IMR-90 (cell line): ENCODE data around the gene DUSP23. TPM values are rescaled to one million over a fixed set of nuclear protein-coding genes. Genes with fewer than 3 reads are reported as not detected.

ENCODE experiments used
- ATAC-seq: fragments of 200-7000 bp; cut with Tn5 transposase; 2 replicates; pipeline ENCODE4 v1.9.1; 2020; ENCODE audit warnings: low read depth, mild to moderate bottlenecking, moderate library complexity
- BruUV-seq: library from RNA; stranded (reverse); fragments of 400-500 nt; replicated peaks from 2 replicates; lab custom pipeline; 2021; lab: Mats Ljungman, UMichigan
- CTCF ChIA-PET: fragments of 300-600 bp; formaldehyde crosslinking; extraction: SDS; loops from one replicate; lab custom pipeline; 2021; ENCODE audit warnings: antibody characterized with exemption; lab: Yijun Ruan, JAX
- POLR2A ChIA-PET: fragments of 300-600 bp; sonication (Branson Sonifier 250); formaldehyde crosslinking; loops from one replicate; lab custom pipeline; 2022; ENCODE audit warnings: antibody characterized with exemption; ENCODE audit not compliant: unreplicated experiment; lab: Charles Lee
- DNase-seq: peaks from one replicate; pipeline ENCODE4 v3.0.0; 2013
- H2AFZ ChIP-seq: replicated peaks from 2 replicates; pipeline ENCODE3; 2013; ENCODE audit warnings: low read length, mild to moderate bottlenecking; ENCODE audit not compliant: poor library complexity
- H2AK5ac ChIP-seq: 2 replicates; pipeline ENCODE4 v1.6.1; 2013; ENCODE audit warnings: low read depth, low read length, inconsistent platforms
- H2AK9ac ChIP-seq: replicated peaks from 2 replicates; pipeline ENCODE3; 2013; ENCODE audit warnings: mild to moderate bottlenecking, low read depth, low read length, moderate library complexity; ENCODE audit not compliant: poor library complexity
- H2BK120ac ChIP-seq: 2 replicates; pipeline ENCODE4 v1.6.1; 2013; ENCODE audit warnings: low read depth, low read length, inconsistent platforms
- H2BK15ac ChIP-seq: 3 replicates; pipeline ENCODE4 v1.6.1; 2013; ENCODE audit warnings: low read depth, low read length, inconsistent platforms
- H2BK20ac ChIP-seq: 2 replicates; pipeline ENCODE4 v1.6.1; 2013; ENCODE audit warnings: low read depth, mild to moderate bottlenecking, inconsistent platforms, low read length, moderate library complexity
- H2BK5ac ChIP-seq: 2 replicates; pipeline ENCODE4 v1.6.1; 2013; ENCODE audit warnings: mild to moderate bottlenecking, low read depth, low read length, inconsistent platforms; ENCODE audit not compliant: poor library complexity, severe bottlenecking
- H3K14ac ChIP-seq: replicated peaks from 2 replicates; pipeline ENCODE4 v1.6.1; 2013; ENCODE audit warnings: low read depth, low read length, inconsistent platforms
- H3K18ac ChIP-seq: 2 replicates; pipeline ENCODE4 v1.6.1; 2013; ENCODE audit warnings: low read depth, low read length, control low read depth
- H3K23ac ChIP-seq: 2 replicates; pipeline ENCODE4 v1.6.1; 2013; ENCODE audit warnings: low read depth, low read length, inconsistent platforms
- H3K27ac ChIP-seq: 2 replicates; pipeline ENCODE4 v1.5.1; 2013; ENCODE audit warnings: mild to moderate bottlenecking, control low read depth, low read length; ENCODE audit not compliant: insufficient read depth
- H3K27me3 ChIP-seq: 2 replicates; pipeline ENCODE4 v1.6.1; 2013; ENCODE audit warnings: low read length; ENCODE audit not compliant: control insufficient read depth, insufficient read depth
- H3K36me3 ChIP-seq: 2 replicates; pipeline ENCODE4 v1.6.1; 2013; ENCODE audit warnings: low read length, mixed read lengths; ENCODE audit not compliant: control insufficient read depth, insufficient read depth
- H3K4ac ChIP-seq: 2 replicates; pipeline ENCODE4 v1.6.1; 2013; ENCODE audit warnings: low read depth, low read length, inconsistent platforms
- H3K4me1 ChIP-seq: 2 replicates; pipeline ENCODE4 v1.6.1; 2013; ENCODE audit warnings: low read length, mixed read lengths; ENCODE audit not compliant: control insufficient read depth, insufficient read depth
- H3K4me2 ChIP-seq: 2 replicates; pipeline ENCODE4 v1.6.1; 2013; ENCODE audit warnings: low read depth, mild to moderate bottlenecking, control low read depth, low read length, moderate library complexity
- H3K4me3 ChIP-seq: 2 replicates; pipeline ENCODE4 v1.5.1; 2013; ENCODE audit warnings: low read depth, mild to moderate bottlenecking, control low read depth, low read length, moderate library complexity; ENCODE audit not compliant: insufficient read depth
- H3K56ac ChIP-seq: 2 replicates; pipeline ENCODE4 v1.6.1; 2013; ENCODE audit warnings: low read length, inconsistent platforms; ENCODE audit not compliant: insufficient read depth; ENCODE audit errors: extremely low read depth
- H3K79me1 ChIP-seq, 2 experiments: 2 replicates each; pipeline ENCODE4 v1.6.1; 2013; ENCODE audit warnings: low read length in 2 of 2, inconsistent platforms in 1 of 2, low read depth in 1 of 2
- H3K9ac ChIP-seq: 2 replicates; pipeline ENCODE4 v1.6.1; 2013; ENCODE audit warnings: low read depth, low read length, control low read depth
- H3K9me1 ChIP-seq: 2 replicates; pipeline ENCODE4 v1.6.1; 2013; ENCODE audit warnings: low read length, inconsistent platforms; ENCODE audit not compliant: insufficient read depth
- H3K9me3 ChIP-seq: 2 replicates; pipeline ENCODE4 v1.6.1; 2013; ENCODE audit warnings: low read length; ENCODE audit not compliant: control insufficient read depth, insufficient read depth
- H4K20me1 ChIP-seq: 2 replicates; pipeline ENCODE4 v1.6.1; 2013; ENCODE audit warnings: low read length, inconsistent platforms; ENCODE audit not compliant: insufficient read depth
- H4K5ac ChIP-seq: 2 replicates; pipeline ENCODE4 v1.6.1; 2013; ENCODE audit warnings: mild to moderate bottlenecking, low read depth, low read length, control low read depth
- H4K8ac ChIP-seq, 2 experiments: 2 replicates each; pipeline ENCODE4 v1.6.1; 2013; ENCODE audit warnings: low read depth in 2 of 2, low read length in 2 of 2, control low read depth in 1 of 2, inconsistent platforms in 1 of 2
- H4K91ac ChIP-seq: 2 replicates; pipeline ENCODE4 v1.6.1; 2013; ENCODE audit warnings: low read depth, low read length, inconsistent platforms; ENCODE audit not compliant: insufficient read depth
- BHLHE40 ChIP-seq: fragments of 150-350 bp; IDR thresholded peaks from 2 replicates; pipeline ENCODE4 v1.6.1; 2016; ENCODE audit warnings: mild to moderate bottlenecking, low read depth, low read length
- CEBPB ChIP-seq: IDR thresholded peaks from 2 replicates; pipeline ENCODE4 v1.6.1; 2012; ENCODE audit warnings: low read depth, low read length, improper control_type of control experiment
- CHD1 ChIP-seq: IDR thresholded peaks from 2 replicates; pipeline ENCODE4 v1.6.1; 2012; ENCODE audit warnings: low read depth, low read length, improper control_type of control experiment
- CTCF ChIP-seq: conservative IDR thresholded peaks from 2 replicates; pipeline ENCODE4 v1.5.1; 2012; ENCODE audit warnings: mild to moderate bottlenecking, low read depth, low read length, improper control_type of control experiment
- FOS ChIP-seq: fragments of 150-350 bp; IDR thresholded peaks from 2 replicates; pipeline ENCODE4 v1.6.1; 2016; ENCODE audit warnings: low read depth, low read length
- MAFK ChIP-seq: IDR thresholded peaks from 2 replicates; pipeline ENCODE4 v1.6.1; 2012; ENCODE audit warnings: low read depth, low read length, improper control_type of control experiment
- MXI1 ChIP-seq: IDR thresholded peaks from 2 replicates; pipeline ENCODE4 v1.6.1; 2012; ENCODE audit warnings: low read depth, mild to moderate bottlenecking, low read length, moderate library complexity, borderline replicate concordance
- POLR2A ChIP-seq: IDR thresholded peaks from 2 replicates; pipeline ENCODE4 v1.6.1; 2012; ENCODE audit warnings: mild to moderate bottlenecking, low read depth, low read length
- RAD21 ChIP-seq: IDR thresholded peaks from 2 replicates; pipeline ENCODE4 v1.6.1; 2012; ENCODE audit warnings: low read length, improper control_type of control experiment
- RCOR1 ChIP-seq: IDR thresholded peaks from 2 replicates; pipeline ENCODE4 v1.6.1; 2012; ENCODE audit warnings: mild to moderate bottlenecking, low read length, improper control_type of control experiment; ENCODE audit not compliant: insufficient replicate concordance
- RFX5 ChIP-seq: IDR thresholded peaks from 2 replicates; pipeline ENCODE4 v1.8.0; 2012; ENCODE audit warnings: low read depth, mild to moderate bottlenecking, low read length, moderate library complexity
- SMC3 ChIP-seq: fragments of 150-350 bp; IDR thresholded peaks from 2 replicates; pipeline ENCODE4 v1.6.1; 2016; ENCODE audit warnings: low read depth, mild to moderate bottlenecking, antibody characterized with exemption, low read length, moderate library complexity
- USF2 ChIP-seq: fragments of 150-350 bp; IDR thresholded peaks from 2 replicates; pipeline ENCODE4 v1.6.1; 2017; ENCODE audit warnings: mild to moderate bottlenecking, antibody characterized with exemption, low read length, low read depth
- WGBS, 2 experiments: methylation state at CpG; one replicate each; pipeline versions ENCODE4 v1.1.5 to v1.1.7; 2013; ENCODE audit warnings: missing lambda C conversion rate in 2 of 2; ENCODE audit not compliant: insufficient read length in 1 of 2; ENCODE audit errors: extremely low coverage in 2 of 2; 5-methylcytosine and 5-hydroxymethylcytosine counted together
- dilution Hi-C: fragments of 300-500 bp; cut with HindIII; formaldehyde crosslinking; loops from one replicate; pipeline ENCODE4 v1.14.3; 2018; ENCODE audit warnings: low sequenced_read_pairs; ENCODE audit not compliant: unreplicated experiment
- in situ Hi-C: fragments of 300-500 bp; cut with MboI; formaldehyde crosslinking; loops from 3 replicates; pipeline ENCODE4 v1.14.3; 2019; ENCODE audit warnings: low sequenced_read_pairs, inconsistent platforms, mixed read lengths
- intact Hi-C: fragments of 100-400 bp; cut with micrococcal nuclease; formaldehyde crosslinking; loops from 2 replicates; pipeline ENCODE4 v1.10.0; 2022
- polyA plus RNA-seq, 3 experiments: library from polyadenylated mRNA; depleted of rRNA; stranded (reverse); fragments of >200 nt; gene quantifications; 2 replicates each; pipeline ENCODE4 v1.2.3, GENCODE V29; 2012; ENCODE audit warnings: low replicate concordance in 1 of 3
- total RNA-seq: library from RNA; depleted of rRNA; stranded (reverse); fragments of >200 nt; gene quantifications from 2 replicates; pipeline ENCODE4 v1.2.3, GENCODE V29; 2012

DUSP23 gene
- total and polyA plus RNA-seq, 2 of the 4 experiments (the other 2 are of a cell fraction), result 4.1 to 12.9 TPM

GRCh38 chr1:159795534-159795933 is 14.8 kb downstream of the DUSP23 start:
- H3K23ac ChIP-seq, result no peak overlapping the region
- no peak overlapping the region for H4K8ac ChIP-seq
- H4K5ac ChIP-seq, result no peak overlapping the region
- H2AK9ac ChIP-seq, result no peak overlapping the region
- no peak overlapping the region for H2BK5ac ChIP-seq
- no peak overlapping the region for H2BK120ac ChIP-seq
- no TSS peak for BruUV-seq
- no peaks in the 10 kb centered on the region for H3K9me3 ChIP-seq
- H3K36me3 ChIP-seq, result no peaks in the 10 kb centered on the region
- in situ Hi-C loops (loop anchor here (5.0 kb wide), 1 partner anchor 97 kb away; no protein-coding TSS in a partner anchor), dilution Hi-C loops (loop anchor here (25.0 kb wide), 1 partner anchor 92 kb away; no protein-coding TSS in a partner anchor), intact Hi-C loops (loop anchor here (10.0 kb wide), 2 partner anchors 581 to 661 kb away; no protein-coding TSS in a partner anchor)
- H3K4ac ChIP-seq, result no peak overlapping the region
- no peak overlapping the region for H3K27ac ChIP-seq
- H2BK20ac ChIP-seq, result no peak overlapping the region
- CTCF ChIA-PET, result no interaction called here
- ATAC-seq (no peak), DNase-seq (no peak)
- H3K27me3 ChIP-seq, result peaks cover 44% of the 10 kb centered on the region
- no peak overlapping the region for H4K91ac ChIP-seq
- no peak overlapping the region for H3K18ac ChIP-seq
- H3K9ac ChIP-seq, result no peak overlapping the region
- no peak overlapping the region for H2AK5ac ChIP-seq
- POLR2A ChIA-PET, result no interaction called here
- WGBS, 2 experiments, result 28% methylated on average over 4 of the region's 5 CpGs; no CpG with 5 or more reads in 1 of the 2 experiments
- H3K9me1 ChIP-seq, result no peaks in the 10 kb centered on the region
- H3K4me3 ChIP-seq, result no peak overlapping the region
- no peaks in the 10 kb centered on the region for H4K20me1 ChIP-seq
- H3K4me1 ChIP-seq, result no peaks in the 10 kb centered on the region
- H3K79me1 ChIP-seq, result no peaks in the 10 kb centered on the region
- no peak overlapping the region for H2AFZ ChIP-seq
- H3K56ac ChIP-seq, result no peak overlapping the region
- TF ChIP-seq CEBPB (no peak), BHLHE40 (no peak), RAD21 (no peak), USF2 (no peak), CTCF (no peak), FOS (no peak), SMC3 (no peak), CHD1 (no peak), RCOR1 (no peak), POLR2A (no peak), RFX5 (no peak), MXI1 (no peak), MAFK (no peak)
- H2BK15ac ChIP-seq, result no peak overlapping the region
- H3K4me2 ChIP-seq, result no peak overlapping the region
- no peak overlapping the region for H3K14ac ChIP-seq
